Measurements from ENCODE around the gene SEPTIN8. TPM values are rescaled to one million over a fixed set of nuclear protein-coding genes. Genes with fewer than 3 reads are reported as not detected.

Gene SEPTIN8
- total and polyA plus RNA-seq, 10 of the 15 experiments (the other 5 are each of a cell fraction or from before 2014, with no cell fraction given): 6.1 to 96.1 (median 29.4) TPM

DNA sequence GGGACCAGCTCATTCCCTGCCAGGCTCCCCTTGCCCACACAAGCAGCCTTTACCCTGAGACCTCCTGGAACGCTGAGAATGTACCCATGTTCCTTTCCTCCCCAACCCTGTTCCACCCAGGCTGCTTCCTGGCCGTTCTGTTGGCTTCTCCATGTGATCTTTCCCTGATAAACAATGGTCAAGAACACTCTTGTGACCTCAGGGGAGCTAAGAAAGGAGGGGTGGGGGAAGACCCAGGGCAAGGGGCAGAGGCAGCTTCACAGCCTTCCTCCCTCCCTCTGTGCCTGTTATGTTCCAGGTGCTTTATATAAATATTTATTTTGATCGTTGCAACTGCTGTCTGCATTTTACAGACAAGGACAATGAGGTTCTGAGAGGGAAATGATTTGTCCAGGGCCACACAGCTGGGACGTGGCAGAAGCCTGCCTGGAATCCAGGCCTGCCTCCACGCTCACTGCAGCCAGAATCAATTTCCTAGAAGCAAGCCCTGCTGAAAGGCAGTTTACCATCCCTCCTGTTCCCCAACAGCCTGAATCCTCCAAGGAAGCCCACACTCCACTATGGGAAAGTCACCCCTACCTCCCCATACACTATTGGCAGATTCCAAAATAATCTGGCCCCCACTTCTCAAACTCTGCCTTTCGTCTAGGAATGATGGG is 49.5 kb upstream of the SEPTIN8 start:
- intact Hi-C loops (cut with micrococcal nuclease; ENCODE audit: unreplicated experiment): no loop called here
- ChIA-PET RAD21 (ENCODE audit: unreplicated experiment) (interaction anchor here (1.4 kb wide), 1 partner anchor 19 kb away, joined by 3 read pairs; no protein-coding TSS in a partner anchor), SMC1A (ENCODE audit: uncharacterized antibody, unreplicated experiment) (interaction anchor here (2.2 to 10.9 kb wide), 2 partner anchors 72 to 323 kb away, joined by 7 to 129 read pairs; no protein-coding TSS in a partner anchor), POLR2A (no interaction called here), CTCF (interaction anchor here (0.6 to 1.0 kb wide), 5 partner anchors 9 to 299 kb away, joined by 3 to 4 read pairs (median 3); partner anchors contain the start of genes GDF9 and UQCRQ)
- TF ChIP-seq RFX5 (IDR thresholded peaks at IDR 0.05; ENCODE audit: low read depth, low read length) (no peak), TAF1 (IDR thresholded peaks at IDR 0.05; ENCODE audit: borderline replicate concordance, low read depth, low read length) (no peak), JUND (IDR thresholded peaks at IDR 0.05; ENCODE audit: low read depth, low read length) (no peak), MTA3 (IDR thresholded peaks at IDR 0.05; ENCODE audit: borderline replicate concordance, low read length) (no peak)
- no TSS peak for BruUV-seq (replicated peaks)
- peaks cover 0 to 2% of the 10 kb centered on the region in 2 experiments; a peak in 2 of 4 replicates for H3K27me3 ChIP-seq (replicated peaks in 1 of 2; ENCODE audit: control insufficient read depth in 2 of 2, insufficient read depth in 2 of 2, low read length in 1 of 2)
- H3K9me3 ChIP-seq (replicated peaks; ENCODE audit: control insufficient read depth, insufficient read depth, low read length): no peaks in the 10 kb centered on the region
- H3K4me3 ChIP-seq: no peak overlapping the region
- ATAC-seq: no peak
- DNase-seq (ENCODE audit: low read depth, low spot score): no peak
- FAIRE-seq: no peak
- no peaks in the 10 kb centered on the region for H3K79me2 ChIP-seq (ENCODE audit: control insufficient read depth, insufficient read depth, low read length)
- H3K36me3 ChIP-seq (ENCODE audit: control insufficient read depth in 2 of 2, insufficient read depth in 2 of 2, low read length in 1 of 2): no peaks in the 10 kb centered on the region
- WGBS (ENCODE audit: insufficient coverage, insufficient replicate concordance, low lambda C conversion rate, missing lambda C conversion rate): 66% methylated on average over 5 of the region's 6 CpGs
- no peak overlapping the region for H3K27ac ChIP-seq (ENCODE audit: control insufficient read depth, insufficient read depth)
- no peaks in the 10 kb centered on the region; the same call in 1 of the 2 replicates for H3K4me1 ChIP-seq (ENCODE audit: control insufficient read depth, insufficient read depth, low read length)
- in situ Hi-C loops (cut with MboI): loop anchor here (10.0 kb wide), 1 partner anchor 302 kb away; no protein-coding TSS in a partner anchor
- no peak overlapping the region for H2AFZ ChIP-seq (ENCODE audit: control insufficient read depth, low read depth, low read length)
- H4K20me1 ChIP-seq (ENCODE audit: control insufficient read depth, insufficient read depth): no peaks in the 10 kb centered on the region
- no peak overlapping the region for H3K9ac ChIP-seq (ENCODE audit: control insufficient read depth, insufficient read depth, low read length)
- no peak overlapping the region for H3K4me2 ChIP-seq (ENCODE audit: control insufficient read depth, insufficient read depth)

DNA sequence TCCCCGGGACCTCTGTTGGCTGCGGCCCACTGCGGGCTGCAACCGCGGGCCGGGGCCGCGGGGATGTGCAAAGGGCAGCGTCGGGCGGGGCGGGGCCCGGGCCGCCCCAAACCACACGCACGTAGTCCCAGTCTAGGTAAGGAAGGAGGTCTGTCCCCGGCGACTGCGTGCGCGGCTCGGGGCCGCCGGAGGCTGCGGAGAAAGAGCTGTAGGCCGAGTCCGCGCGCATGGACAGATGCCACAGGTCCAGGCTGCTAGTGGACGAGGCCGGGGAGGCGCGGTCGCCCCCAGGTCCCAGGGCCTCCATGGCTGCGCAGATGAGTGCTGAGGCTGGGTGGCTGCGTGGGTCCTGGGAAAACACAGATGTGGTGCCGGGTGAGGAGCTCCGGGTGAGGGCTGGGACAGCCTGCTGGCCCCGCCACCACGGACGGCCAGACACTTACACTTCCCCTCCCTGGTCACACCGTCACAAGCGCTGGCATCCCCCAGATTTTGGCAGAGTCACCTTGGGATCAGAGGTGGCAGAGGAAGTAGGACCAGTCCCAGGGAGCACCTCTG is 48.9 kb upstream of the SEPTIN8 start:
- peaks cover 0 to 2% of the 10 kb centered on the region in 2 experiments; a peak in 2 of 4 replicates for H3K27me3 ChIP-seq (replicated peaks in 1 of 2; ENCODE audit: control insufficient read depth in 2 of 2, insufficient read depth in 2 of 2, low read length in 1 of 2)
- H2AFZ ChIP-seq (ENCODE audit: control insufficient read depth, low read depth, low read length): peak overlapping the region; percentile 53
- H3K4me2 ChIP-seq (ENCODE audit: control insufficient read depth, insufficient read depth): peak overlapping the region; percentile 49
- ATAC-seq: no peak
- no peaks in the 10 kb centered on the region for H3K9me3 ChIP-seq (replicated peaks; ENCODE audit: control insufficient read depth, insufficient read depth, low read length)
- ChIA-PET RAD21 (ENCODE audit: unreplicated experiment) (no interaction called here), CTCF (interaction anchor here (0.6 to 1.0 kb wide), 5 partner anchors 8 to 299 kb away, joined by 3 to 4 read pairs (median 3); partner anchors contain the start of genes GDF9 and UQCRQ), POLR2A (no interaction called here), SMC1A (ENCODE audit: uncharacterized antibody, unreplicated experiment) (interaction anchor here (2.2 to 10.9 kb wide), 2 partner anchors 72 to 323 kb away, joined by 7 to 129 read pairs; no protein-coding TSS in a partner anchor)
- no peak for DNase-seq (ENCODE audit: low read depth, low spot score)
- intact Hi-C loops (cut with micrococcal nuclease; ENCODE audit: unreplicated experiment) (no loop called here), in situ Hi-C loops (cut with MboI) (loop anchor here (10.0 kb wide), 1 partner anchor 301 kb away; no protein-coding TSS in a partner anchor)
- no TSS peak for BruUV-seq (replicated peaks)
- H3K27ac ChIP-seq (ENCODE audit: control insufficient read depth, insufficient read depth): no peak overlapping the region
- no peaks in the 10 kb centered on the region for H3K36me3 ChIP-seq (ENCODE audit: control insufficient read depth in 2 of 2, insufficient read depth in 2 of 2, low read length in 1 of 2)
- FAIRE-seq: no peak
- no peaks in the 10 kb centered on the region for H4K20me1 ChIP-seq (ENCODE audit: control insufficient read depth, insufficient read depth)
- peak overlapping the region; percentile 27; the same call in 1 of the 2 replicates for H3K4me3 ChIP-seq
- H3K9ac ChIP-seq (ENCODE audit: control insufficient read depth, insufficient read depth, low read length): no peak overlapping the region
- no peaks in the 10 kb centered on the region; the same call in 1 of the 2 replicates for H3K4me1 ChIP-seq (ENCODE audit: control insufficient read depth, insufficient read depth, low read length)
- WGBS (ENCODE audit: insufficient coverage, insufficient replicate concordance, low lambda C conversion rate, missing lambda C conversion rate): 47% methylated on average over 21 of the region's 43 CpGs
- H3K79me2 ChIP-seq (ENCODE audit: control insufficient read depth, insufficient read depth, low read length): no peaks in the 10 kb centered on the region
- no peak for TF ChIP-seq MEF2A (IDR thresholded peaks at IDR 0.05; ENCODE audit: insufficient read depth, low read depth, low read length)
- TF ChIP-seq, protein P1, sequence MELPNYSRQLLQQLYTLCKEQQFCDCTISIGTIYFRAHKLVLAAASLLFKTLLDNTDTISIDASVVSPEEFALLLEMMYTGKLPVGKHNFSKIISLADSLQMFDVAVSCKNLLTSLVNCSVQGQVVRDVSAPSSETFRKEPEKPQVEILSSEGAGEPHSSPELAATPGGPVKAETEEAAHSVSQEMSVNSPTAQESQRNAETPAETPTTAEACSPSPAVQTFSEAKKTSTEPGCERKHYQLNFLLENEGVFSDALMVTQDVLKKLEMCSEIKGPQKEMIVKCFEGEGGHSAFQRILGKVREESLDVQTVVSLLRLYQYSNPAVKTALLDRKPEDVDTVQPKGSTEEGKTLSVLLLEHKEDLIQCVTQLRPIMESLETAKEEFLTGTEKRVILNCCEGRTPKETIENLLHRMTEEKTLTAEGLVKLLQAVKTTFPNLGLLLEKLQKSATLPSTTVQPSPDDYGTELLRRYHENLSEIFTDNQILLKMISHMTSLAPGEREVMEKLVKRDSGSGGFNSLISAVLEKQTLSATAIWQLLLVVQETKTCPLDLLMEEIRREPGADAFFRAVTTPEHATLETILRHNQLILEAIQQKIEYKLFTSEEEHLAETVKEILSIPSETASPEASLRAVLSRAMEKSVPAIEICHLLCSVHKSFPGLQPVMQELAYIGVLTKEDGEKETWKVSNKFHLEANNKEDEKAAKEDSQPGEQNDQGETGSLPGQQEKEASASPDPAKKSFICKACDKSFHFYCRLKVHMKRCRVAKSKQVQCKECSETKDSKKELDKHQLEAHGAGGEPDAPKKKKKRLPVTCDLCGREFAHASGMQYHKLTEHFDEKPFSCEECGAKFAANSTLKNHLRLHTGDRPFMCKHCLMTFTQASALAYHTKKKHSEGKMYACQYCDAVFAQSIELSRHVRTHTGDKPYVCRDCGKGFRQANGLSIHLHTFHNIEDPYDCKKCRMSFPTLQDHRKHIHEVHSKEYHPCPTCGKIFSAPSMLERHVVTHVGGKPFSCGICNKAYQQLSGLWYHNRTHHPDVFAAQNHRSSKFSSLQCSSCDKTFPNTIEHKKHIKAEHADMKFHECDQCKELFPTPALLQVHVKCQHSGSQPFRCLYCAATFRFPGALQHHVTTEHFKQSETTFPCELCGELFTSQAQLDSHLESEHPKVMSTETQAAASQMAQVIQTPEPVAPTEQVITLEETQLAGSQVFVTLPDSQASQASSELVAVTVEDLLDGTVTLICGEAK (IDR thresholded peaks at IDR 0.05; ENCODE audit: borderline replicate concordance): no peak
- TF ChIP-seq, protein P2, sequence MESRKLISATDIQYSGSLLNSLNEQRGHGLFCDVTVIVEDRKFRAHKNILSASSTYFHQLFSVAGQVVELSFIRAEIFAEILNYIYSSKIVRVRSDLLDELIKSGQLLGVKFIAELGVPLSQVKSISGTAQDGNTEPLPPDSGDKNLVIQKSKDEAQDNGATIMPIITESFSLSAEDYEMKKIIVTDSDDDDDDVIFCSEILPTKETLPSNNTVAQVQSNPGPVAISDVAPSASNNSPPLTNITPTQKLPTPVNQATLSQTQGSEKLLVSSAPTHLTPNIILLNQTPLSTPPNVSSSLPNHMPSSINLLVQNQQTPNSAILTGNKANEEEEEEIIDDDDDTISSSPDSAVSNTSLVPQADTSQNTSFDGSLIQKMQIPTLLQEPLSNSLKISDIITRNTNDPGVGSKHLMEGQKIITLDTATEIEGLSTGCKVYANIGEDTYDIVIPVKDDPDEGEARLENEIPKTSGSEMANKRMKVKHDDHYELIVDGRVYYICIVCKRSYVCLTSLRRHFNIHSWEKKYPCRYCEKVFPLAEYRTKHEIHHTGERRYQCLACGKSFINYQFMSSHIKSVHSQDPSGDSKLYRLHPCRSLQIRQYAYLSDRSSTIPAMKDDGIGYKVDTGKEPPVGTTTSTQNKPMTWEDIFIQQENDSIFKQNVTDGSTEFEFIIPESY (IDR thresholded peaks at IDR 0.05): no peak

Measured in GM12878 (cell line).